Head of caudate nucleus (tissue), 42 donors: Measurements from ENCODE around the gene NUMBL.
"Not testable (repeated sequence)": the region's sequence is repeated elsewhere in the genome, so short reads cannot be mapped to it uniquely, and the experiment has no call there.

ENCODE experiments used
- DNase-seq, 42 donors: peaks; one replicate each; pipeline versions ENCODE4 v3.0.0 to v3.0.0-alpha.2; 2020 to 2021; ENCODE audit warnings: mixed read lengths in 7 of 42
- intact Hi-C: fragments of 100-400 bp; cut with DNase I; formaldehyde crosslinking; loops from one replicate; pipeline ENCODE4 v1.15.0; 2022

Gene NUMBL

DNA sequence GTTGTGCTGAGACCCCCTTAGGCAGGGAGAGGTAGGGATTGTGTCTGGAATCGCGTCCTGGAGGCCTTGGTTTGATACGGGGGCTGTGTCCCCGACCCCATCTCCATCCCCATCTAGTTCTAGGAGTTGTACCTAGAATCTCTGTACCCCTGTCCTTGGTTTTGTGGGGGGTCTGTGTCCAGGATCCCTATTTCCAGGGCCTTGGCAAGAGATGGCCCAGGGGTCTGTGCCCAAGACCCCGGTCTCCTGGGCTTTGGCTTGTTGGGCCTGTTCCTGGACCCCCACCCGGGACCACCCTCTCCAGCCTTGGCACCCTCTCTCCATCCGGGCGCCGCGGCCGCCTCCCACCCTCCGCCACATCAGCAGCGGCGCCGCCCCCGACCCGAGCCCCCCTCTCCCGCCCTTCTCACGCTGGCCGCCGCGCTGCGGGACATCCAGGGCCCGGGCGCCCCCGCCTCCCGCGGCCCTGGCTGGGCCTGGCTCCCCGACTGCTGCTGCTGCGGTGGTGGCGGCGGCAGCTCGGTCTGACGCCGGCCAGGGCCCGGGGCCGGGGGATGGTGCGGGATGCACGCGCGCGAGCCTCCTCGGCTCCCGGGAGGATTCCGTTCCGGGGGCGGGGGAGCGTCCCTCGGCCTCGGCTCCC is at the start of gene NUMBL:
Gene NUMBL, minus strand, starts transcription at position 602 of the 643 bp plus-strand sequence. Its CDS starts 168 bp downstream, at position 434.
- intact Hi-C loops = no loop called here
- no peak for DNase-seq

DNA sequence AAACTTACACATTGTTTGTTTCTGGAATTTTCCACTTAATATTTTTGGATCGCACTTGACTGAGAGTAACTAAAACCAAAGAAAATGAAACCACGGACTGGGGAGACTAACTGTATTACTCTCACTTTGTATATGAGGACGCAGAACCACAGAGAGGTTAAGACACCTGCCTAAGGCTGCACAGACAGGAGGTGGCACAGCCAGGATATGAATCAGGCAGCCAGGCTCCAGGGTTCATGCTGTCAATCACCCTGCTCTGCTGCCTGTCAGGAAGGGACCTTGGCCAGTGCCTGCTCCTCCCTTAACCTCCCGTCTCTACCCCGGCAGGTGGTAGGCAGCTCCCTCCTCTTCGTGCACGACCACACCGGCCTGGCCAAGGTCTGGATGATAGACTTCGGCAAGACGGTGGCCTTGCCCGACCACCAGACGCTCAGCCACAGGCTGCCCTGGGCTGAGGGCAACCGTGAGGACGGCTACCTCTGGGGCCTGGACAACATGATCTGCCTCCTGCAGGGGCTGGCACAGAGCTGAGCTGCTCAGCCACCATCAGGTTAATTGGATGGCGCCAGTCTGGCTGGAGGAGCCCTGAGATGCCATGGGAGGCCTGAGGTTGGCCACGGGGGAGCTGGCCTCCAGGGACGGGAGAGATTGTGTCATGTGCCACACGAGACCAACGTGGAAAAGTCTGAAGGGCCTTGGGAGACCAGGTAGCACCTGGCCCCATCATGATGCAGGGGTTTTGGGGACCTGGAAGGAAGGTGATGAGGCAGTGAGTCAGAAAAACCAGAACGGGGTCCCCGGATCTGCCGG is 48.8 kb upstream of the NUMBL start:
- DNase-seq = no peak
- intact Hi-C loops = no loop called here

DNA sequence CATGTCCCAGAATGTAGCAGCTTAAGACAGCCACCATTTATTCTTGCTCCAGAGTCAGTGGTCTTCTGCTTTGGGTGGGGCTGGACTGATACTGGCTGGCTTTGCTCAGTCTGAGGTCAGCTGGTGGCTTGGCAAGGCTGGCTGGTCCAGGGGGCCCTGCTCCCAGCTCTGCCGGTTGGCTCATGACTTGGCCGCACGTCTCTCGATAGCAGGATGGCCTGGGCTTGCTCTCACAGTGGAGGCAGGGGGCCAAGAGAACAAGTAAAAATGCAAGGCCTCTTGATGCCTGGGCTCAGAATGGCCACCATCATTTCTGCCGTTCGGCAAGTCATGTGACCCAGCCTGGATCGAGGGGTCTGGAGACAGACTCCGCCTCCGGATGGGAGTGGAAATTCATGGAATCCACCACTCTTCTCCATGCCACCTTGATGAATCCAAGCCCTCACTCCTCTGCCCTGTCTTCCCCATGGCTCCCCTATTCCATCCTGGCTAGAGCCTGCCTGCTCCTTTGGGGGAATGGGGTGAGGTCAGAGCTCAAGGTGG is 46.7 kb upstream of the NUMBL start:
- DNase-seq = no peak
- intact Hi-C loops = no loop called here

DNA sequence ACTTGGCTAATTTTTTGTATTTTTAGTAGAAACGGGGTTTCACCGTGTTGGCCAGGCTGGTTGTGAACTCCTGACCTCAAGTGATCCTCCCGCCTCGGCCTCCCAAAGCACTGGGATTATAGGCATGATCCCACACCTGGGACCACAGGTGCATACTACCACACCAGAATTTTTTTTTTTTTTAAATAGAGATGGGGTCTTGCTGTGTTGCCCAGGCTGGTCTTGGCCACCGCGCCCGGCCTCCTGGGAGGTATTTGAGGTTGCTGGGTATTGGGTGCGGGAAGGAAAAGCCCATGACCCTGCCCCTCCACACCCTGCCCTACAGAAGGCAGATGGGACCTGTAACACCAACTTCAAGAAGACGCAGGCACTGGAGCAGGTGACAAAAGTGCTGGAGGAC is 46.2 kb upstream of the NUMBL start:
- no peak for DNase-seq
- intact Hi-C loops = no loop called here

DNA sequence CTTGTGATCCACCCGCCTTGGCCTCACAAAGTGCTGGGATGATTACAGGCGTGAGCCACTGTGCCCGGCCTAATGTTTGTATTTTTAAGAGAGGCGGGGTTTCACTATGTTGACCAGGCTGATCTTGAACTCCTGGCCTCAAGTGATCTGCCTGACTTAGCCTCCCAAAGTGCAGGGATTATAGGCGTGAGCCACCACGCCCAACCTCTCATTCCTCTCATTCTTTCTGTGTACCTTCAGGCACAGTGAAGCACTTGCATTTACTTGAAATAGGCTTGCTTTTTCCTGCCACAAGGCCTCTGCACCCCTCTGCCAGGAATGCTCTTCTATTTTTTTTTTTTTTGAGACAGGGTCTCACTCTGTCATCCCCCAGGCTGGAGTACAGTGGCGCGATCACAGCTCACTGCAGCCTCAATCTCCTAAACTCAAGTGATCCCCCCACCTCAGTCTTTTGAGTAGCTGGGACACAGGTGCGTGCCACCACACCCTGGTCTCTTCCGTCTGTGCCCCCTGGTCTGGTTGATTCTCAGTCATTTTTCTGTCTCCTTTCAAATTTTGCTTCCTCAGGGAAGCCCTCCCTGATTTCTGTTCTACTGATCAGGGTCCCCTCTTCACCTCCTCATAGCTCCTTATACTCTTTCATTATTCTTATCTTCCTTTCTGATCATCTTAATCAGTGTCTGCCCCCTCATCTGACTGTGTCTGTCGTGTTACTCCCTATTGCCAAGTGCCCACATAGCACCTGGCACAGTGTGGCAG is 44.7 kb upstream of the NUMBL start:
- DNase-seq = no peak
- intact Hi-C loops = no loop called here

DNA sequence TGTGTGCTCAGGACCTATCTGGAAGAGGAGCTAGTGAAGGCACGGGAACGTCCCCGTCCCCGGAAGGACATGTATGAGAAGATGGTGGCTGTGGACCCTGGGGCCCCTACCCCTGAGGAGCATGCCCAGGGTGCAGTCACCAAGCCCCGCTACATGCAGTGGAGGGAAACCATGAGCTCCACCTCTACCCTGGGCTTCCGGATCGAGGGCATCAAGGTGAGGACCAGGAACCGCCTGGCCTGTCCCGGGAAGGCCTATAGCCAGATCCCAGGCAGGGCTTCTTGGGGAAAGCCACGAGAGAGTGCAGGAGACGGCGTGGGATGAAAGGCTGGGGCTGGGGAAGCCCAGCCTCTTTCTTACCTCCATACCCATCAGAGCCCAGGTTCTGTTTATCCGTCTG is 42.7 kb upstream of the NUMBL start:
- intact Hi-C loops = no loop called here

DNA sequence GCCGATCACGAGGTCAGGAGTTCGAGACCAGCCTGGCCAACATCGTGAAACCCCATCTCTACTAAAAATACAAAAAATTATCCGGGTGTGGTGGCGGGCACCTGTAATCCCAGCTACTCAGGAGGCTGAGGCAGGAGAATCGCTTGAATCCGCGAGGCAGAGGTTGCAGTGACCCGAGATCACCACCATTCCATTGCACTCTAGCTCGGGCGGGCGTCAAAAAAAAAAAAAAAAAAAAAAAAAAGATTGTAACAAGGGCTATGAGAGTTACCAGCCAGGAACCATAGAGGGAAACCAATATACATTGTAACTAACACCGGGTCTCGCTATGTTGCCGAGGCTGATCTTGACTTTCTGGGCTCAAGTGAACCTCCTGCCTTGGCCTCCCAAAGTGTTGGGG is 41.9 kb upstream of the NUMBL start:
- intact Hi-C loops, DNase-seq: not testable (repeated sequence)

More for the DNA sequence above, 42.7 kb upstream of the NUMBL start:
- no peak for DNase-seq

DNA sequence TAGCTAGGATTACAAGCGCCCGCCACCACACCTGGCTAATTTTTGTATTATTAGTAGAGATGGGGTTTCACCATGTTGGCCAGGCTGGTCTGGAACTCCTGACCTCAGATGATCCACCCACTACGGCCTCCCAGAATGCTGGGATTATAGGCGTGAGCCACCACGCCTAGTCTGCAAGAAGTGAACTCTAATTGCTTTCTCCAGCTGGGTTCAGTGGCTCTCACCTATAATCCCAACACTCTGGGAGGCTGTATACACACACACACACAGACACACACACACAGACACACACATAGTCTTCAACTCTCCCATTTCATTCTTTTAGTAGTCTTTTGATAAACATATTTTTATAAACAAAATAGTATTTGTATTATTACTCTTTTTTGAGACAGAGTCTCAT is 39.6 kb upstream of the NUMBL start:
- intact Hi-C loops = not testable (repeated sequence)

DNA sequence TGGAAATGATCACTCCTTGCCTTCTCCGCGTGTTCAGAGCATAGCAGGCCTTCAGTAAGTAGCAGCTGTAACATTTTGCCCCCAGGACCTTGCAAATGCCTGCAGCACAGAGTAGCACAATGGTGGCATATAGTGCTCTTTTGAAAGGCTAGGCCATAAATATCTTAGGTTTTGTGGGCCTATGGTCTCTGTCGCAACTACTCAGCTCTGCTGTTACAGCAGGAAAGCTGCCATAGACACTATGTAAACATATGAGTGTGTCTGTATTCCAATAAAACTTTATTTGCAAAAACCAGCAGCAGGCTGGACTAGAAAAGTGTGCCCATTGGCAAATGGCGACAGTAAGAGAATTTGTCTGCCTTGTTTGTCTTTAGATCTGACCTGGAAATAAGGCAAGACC is 35.8 kb upstream of the NUMBL start:
- intact Hi-C loops = no loop called here

More for the DNA sequence above, 39.6 kb upstream of the NUMBL start:
- not testable (repeated sequence) for DNase-seq

DNA sequence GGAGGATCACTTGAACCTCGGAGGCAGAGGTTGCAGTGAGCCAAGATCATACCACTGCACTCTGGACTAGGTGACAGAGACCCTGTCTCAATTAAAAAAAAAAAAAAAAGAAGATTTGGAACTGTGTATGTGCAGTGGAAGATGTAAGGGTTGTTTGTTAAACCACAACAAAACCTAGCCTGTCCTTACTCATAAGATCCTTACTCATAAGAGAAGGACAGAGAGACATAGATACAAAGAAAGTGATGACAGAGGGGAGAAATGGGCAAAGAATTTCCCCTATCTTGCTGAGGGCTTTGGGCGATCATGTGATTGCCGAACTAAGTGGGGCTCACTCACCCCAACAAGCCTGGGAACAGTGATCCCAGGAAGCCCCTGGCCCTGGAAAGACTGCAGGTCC is 34.4 kb upstream of the NUMBL start:
- intact Hi-C loops = no loop called here
- no peak for DNase-seq

More for the DNA sequence above, 35.8 kb upstream of the NUMBL start:
- no peak for DNase-seq

DNA sequence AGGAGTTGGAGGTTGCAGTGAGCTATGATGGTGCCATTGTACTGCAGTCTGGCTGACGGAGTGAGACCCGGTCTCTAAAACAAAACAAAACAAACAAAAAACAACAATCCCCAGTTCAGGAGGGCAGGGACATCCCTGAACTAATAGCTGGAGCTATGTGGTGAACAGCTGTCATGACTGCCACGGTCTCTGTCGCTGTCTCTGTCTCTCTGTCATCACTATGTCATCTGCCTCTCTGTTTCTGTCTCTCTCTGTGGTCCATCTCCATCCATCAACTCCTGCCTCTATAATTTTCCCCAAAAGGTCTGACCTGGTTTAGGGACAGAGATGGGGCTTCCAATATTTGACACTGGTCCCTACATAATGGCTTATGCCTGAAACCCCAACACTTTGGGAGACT is 33.9 kb upstream of the NUMBL start:
- no peak for DNase-seq
- intact Hi-C loops = no loop called here

DNA sequence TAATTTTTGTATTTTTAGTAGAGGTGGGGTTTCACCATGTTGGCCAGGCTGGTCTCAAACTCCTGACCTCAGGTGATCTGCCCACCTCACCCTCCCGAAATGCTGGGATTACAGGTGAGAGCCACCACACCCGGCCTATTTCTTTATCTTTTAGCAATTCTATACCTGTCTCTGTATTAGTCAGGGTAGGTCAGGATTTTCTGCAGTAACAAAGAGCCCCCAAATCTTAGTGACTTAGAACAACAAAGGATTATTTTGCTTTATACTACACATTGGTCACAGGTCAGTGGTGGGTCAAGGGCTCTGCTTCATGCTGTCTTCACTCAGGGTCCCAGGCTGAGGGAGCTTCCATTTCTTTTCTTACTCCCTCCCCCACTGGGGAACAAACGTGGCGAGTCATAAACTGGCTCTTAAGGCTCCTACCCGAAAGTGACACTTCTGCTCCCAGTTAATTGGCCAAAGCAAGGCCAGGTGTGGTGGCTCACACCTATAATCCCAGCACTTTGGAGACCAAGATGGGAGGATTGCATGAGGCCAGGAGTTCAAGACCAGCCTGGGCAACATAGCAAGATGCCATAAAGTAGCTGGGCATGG is 33.3 kb upstream of the NUMBL start:
- intact Hi-C loops = no loop called here

DNA sequence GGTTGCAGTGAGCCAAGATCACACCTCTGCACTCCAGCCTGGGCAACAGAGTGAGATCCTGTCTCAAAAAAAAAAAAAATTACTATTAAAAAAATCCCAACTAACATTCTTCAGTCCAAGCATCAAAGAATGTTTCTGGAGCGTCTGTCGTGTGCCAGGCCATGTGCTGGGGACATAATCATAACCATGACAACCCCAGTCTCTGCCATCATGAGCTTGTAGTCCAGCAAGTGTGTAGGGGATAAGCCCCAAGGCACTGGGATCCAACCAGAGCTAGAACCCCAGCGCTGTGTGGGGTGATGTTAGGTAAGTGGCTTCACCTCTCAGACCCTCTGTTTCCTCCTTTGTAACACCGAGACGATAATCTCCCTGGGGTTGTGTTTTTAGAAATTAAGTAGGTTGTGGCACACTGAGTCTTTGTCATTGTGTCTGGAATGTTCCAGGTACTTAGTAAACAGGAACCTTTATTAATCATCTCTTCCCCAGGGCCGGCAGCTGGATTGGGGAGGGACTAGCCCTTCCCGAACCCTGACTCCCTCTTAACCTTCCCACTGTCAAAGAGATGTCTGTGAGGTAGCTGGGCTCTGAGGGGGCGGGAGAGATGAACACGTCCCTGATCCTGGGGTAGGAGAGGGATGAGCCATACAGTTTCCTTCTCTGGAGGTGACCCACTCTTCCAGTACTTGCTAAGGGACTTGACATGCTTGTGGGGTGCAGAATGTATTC is 31.6 kb upstream of the NUMBL start:
- intact Hi-C loops = no loop called here
- peak in 5 of 42 donors; percentile 22 to 48 (median 32) for DNase-seq

More for the DNA sequence above, 33.3 kb upstream of the NUMBL start:
- DNase-seq = no peak

DNA sequence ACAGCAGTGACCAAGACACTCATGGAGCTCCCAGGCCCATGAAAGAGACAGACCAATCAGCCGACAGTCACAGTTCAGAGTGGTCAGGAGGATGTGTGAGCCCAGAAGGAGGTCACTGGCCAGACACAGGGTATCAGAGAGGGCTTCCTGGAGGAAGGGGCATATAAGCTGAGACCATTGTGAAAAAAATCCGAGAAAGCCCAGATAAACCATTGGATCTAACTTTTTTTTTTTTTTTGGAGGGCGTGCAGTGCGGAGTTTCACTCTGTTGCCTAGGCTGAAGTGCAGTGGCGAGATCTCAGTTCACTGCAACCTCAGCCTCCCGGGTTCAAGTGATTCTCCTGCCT is 30.7 kb upstream of the NUMBL start:
- intact Hi-C loops = no loop called here
- DNase-seq = no peak

DNA sequence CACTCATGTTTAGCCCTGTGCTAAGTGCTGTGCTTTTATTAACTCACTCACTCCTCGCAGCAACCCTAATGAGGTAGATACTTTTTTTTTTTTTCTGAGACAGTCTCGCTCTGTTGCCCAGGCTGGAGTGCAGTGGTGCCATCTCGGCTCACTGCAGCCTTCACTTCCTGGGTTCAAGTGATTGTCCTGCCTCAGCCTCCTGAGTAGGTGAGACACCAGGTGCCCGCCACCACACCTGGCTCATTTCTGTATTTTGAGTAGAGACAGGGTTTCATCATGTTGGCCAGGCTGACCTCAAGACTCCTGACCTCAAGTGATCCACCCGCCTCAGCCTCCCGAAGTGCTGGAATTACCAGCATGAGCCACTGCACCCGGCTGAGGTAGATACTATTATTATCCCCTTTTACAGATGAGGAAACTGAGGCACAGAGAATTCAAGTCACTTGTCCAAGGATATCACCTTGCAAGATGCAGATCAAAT is 29.0 kb upstream of the NUMBL start:
- no peak for DNase-seq

DNA sequence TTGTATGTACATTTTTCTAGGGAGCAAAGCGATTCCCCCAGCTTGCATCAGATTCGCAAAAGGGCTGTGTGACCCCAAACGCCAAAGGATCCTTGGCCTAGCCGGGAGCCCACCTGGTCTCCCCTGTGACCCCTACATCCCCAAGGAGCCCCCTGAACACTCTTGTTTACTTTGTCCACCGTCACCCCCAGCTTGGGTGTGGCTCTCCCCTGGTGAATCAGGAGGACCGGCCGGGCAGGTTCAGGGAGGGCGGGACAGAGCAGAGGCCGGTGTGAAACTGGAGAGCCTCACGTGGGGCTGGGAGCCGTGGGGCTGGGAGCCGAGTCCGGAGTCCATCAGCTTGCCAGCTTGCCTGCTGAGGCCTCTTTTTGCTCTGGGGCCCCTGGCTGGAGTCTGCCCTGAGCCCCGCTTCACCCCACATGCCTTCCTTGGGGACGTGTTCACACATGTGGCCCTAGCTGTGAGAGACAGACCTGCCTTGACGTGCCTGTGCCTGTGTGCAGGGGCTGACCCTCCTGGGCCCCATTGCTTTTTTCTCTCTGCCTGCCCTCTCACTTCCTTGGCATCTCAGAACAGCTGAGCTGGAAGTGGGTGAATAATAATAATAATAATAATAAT is 28.4 kb upstream of the NUMBL start:
- DNase-seq = peak in 22 of 42 donors; percentile 9 to 59 (median 34)
- intact Hi-C loops = no loop called here

More for the DNA sequence above, 29.0 kb upstream of the NUMBL start:
- intact Hi-C loops = no loop called here

DNA sequence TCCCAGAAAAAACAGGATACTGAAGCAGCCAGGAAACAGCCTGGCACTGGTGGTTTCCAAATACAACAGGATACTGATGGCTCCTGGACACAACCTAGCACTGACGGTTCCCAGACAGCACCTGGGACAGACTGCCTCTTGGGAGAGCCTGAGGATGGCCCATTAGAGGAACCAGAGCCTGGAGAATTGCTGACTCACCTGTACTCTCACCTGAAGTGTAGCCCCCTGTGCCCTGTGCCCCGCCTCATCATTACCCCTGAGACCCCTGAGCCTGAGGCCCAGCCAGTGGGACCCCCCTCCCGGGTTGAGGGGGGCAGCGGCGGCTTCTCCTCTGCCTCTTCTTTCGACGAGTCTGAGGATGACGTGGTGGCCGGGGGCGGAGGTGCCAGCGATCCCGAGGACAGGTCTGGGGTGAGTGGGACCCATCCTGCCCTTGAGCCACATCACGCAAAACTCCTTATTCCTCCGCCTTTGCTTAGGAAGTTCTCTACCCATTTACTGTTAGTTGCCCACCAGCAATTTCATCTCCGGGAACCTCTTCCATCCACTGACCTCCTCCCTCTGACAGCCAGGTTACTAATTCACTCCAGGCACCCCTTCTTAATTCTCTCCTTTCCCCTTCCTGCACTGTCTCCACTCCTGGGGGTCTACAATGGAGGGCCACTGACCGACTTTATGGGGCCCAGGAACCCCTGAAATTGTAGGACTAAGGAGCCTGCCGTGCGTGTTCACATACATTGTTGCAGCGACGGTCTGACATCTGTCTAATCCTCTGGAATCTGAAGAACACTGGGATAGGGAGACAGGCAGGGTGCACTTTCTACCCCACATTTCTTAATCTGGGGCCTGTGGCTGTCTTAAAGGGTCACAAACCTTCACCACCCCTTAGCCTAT is 27.7 kb upstream of the NUMBL start:
- intact Hi-C loops = loop anchor here (2.0 kb wide), 1 partner anchor 89 kb away; no protein-coding TSS in a partner anchor
- DNase-seq = peak in 9 of 42 donors; percentile 20 to 52 (median 35)
